K562 (cell line): Measurements from ENCODE around the gene SPSB1. TPM values are rescaled to one million over a fixed set of nuclear protein-coding genes. Genes with fewer than 3 reads are reported as not detected.
A peak's percentile ranks its signal among the peaks of the same experiment; 100 is the strongest.

ENCODE experiments used
- ATAC-seq: fragments of 200-7000 bp; cut with Tn5 transposase; 3 replicates; pipeline ENCODE4 v1.9.1; 2020; ENCODE audit warnings: moderate library complexity
- BruUV-seq: library from RNA; stranded (reverse); fragments of 400-500 nt; replicated peaks from 2 replicates; lab custom pipeline; 2021; lab: Mats Ljungman, UMichigan
- CTCF ChIA-PET: fragments of 300-600 bp; formaldehyde crosslinking; extraction: SDS; loops from one replicate; lab custom pipeline; 2021; ENCODE audit warnings: low intra/inter-chr PET ratio; lab: Yijun Ruan, JAX
- POLR2A ChIA-PET: fragments of 300-600, 350-650 bp; sonication (Branson Sonifier 250); formaldehyde crosslinking; extraction: SDS; loops from one replicate; lab custom pipeline; 2021; ENCODE audit warnings: antibody characterized with exemption, inconsistent platforms; lab: Yijun Ruan, JAX
- DNase-seq, 4 experiments: peaks; one replicate each; pipeline versions ENCODE4 v3.0.0 to v3.0.0-alpha.2; 2011 to 2018; ENCODE audit warnings: low spot score in 3 of 4, mixed read lengths in 3 of 4; ENCODE audit errors: extremely low read depth in 1 of 4
- FAIRE-seq: peaks from 2 replicates; lab custom pipeline; 2011; peaks lifted over from hg19 to GRCh38; lab: Jason Lieb, UNC
- H2AFZ ChIP-seq: 2 replicates; pipeline ENCODE4 v1.6.0; 2011; ENCODE audit warnings: low read depth, low read length, control low read depth, inconsistent platforms
- H3K27ac ChIP-seq: fragments of 200-600 bp; 3 replicates; pipeline ENCODE4 v1.8.0; 2011; ENCODE audit warnings: low read depth, mild to moderate bottlenecking, control low read depth, inconsistent platforms, low read length, moderate library complexity, mixed read lengths; ENCODE audit errors: extremely low read depth
- H3K27me3 ChIP-seq, 2 experiments: fragments of 300-600 bp in 1 of 2; 2 replicates in 1 of 2; 3 replicates in 1 of 2; pipeline versions ENCODE4 v1.6.0 to v1.8.0; 2011; ENCODE audit warnings: inconsistent platforms in 2 of 2, low read length in 2 of 2, mild to moderate bottlenecking in 1 of 2, mixed read lengths in 1 of 2, moderate library complexity in 1 of 2; ENCODE audit not compliant: control insufficient read depth in 2 of 2, insufficient read depth in 2 of 2
- H3K36me3 ChIP-seq: fragments of 300-600 bp; 3 replicates; pipeline ENCODE4 v1.8.0; 2011; ENCODE audit warnings: mild to moderate bottlenecking, low read length, inconsistent platforms; ENCODE audit not compliant: control insufficient read depth, insufficient read depth
- H3K4me1 ChIP-seq, 2 experiments: fragments of 200-600 bp in 1 of 2; replicated peaks in 1 of 2; 2 replicates in 1 of 2; 3 replicates in 1 of 2; pipeline versions ENCODE4 v1.5.1 to v1.8.0; 2011; ENCODE audit warnings: inconsistent platforms in 2 of 2, low read length in 2 of 2, mild to moderate bottlenecking in 1 of 2, mixed read lengths in 1 of 2, moderate library complexity in 1 of 2; ENCODE audit not compliant: control insufficient read depth in 2 of 2, insufficient read depth in 2 of 2
- H3K4me2 ChIP-seq: 2 replicates; pipeline ENCODE4 v1.6.1; 2011; ENCODE audit warnings: low read length, control low read depth, inconsistent platforms, mixed read lengths; ENCODE audit not compliant: insufficient read depth
- H3K4me3 ChIP-seq: fragments of 200-600 bp; sonication (generic), shearing (Covaris generic); 2 replicates; pipeline ENCODE4 v1.5.1; 2016; ENCODE audit warnings: control low read depth, inconsistent platforms
- H3K79me2 ChIP-seq: fragments of 200-600 bp; 3 replicates; pipeline ENCODE4 v1.8.0; 2011; ENCODE audit warnings: low read length, inconsistent platforms; ENCODE audit not compliant: control insufficient read depth, insufficient read depth
- H3K9ac ChIP-seq, 2 experiments: 2 replicates each; pipeline versions ENCODE4 v1.6.0 to v1.6.1; 2011; ENCODE audit warnings: low read depth in 2 of 2, low read length in 2 of 2, control low read depth in 1 of 2, inconsistent platforms in 1 of 2, mild to moderate bottlenecking in 1 of 2, mixed read lengths in 1 of 2; ENCODE audit not compliant: insufficient read depth in 1 of 2
- H3K9me1 ChIP-seq: one replicate; pipeline ENCODE4 v1.6.0; 2011; ENCODE audit warnings: inconsistent platforms, mild to moderate bottlenecking, low read length, moderate library complexity; ENCODE audit not compliant: control insufficient read depth, insufficient read depth
- H3K9me3 ChIP-seq: replicated peaks from 2 replicates; pipeline ENCODE4 v1.5.1; 2011; ENCODE audit warnings: low read depth, low read length, inconsistent platforms; ENCODE audit not compliant: control insufficient read depth, insufficient read depth
- H4K20me1 ChIP-seq: replicated peaks from 2 replicates; pipeline ENCODE4 v1.6.1; 2011; ENCODE audit warnings: low read length, inconsistent platforms, mixed read lengths; ENCODE audit not compliant: control insufficient read depth, insufficient read depth
- BRD9 ChIP-seq: fragments of 450-650 bp; IDR thresholded peaks from 2 replicates; pipeline ENCODE4 v1.6.1; 2018; ENCODE audit warnings: low read depth; ENCODE audit not compliant: partially characterized antibody
- ERF ChIP-seq: fragments of 450-650 bp; formaldehyde crosslinking; IDR thresholded peaks from 2 replicates; pipeline ENCODE4 v1.4.0; 2020; ENCODE audit warnings: mild to moderate bottlenecking, mixed read lengths
- ETV1 ChIP-seq: fragments of 450-650 bp; conservative IDR thresholded peaks from 2 replicates; pipeline ENCODE4 v1.6.1; 2016; ENCODE audit warnings: missing genetic modification characterization, control low read depth, low read depth, missing compliant biosample characterization
- FUS ChIP-seq: fragments of 200-400 bp; formaldehyde crosslinking; optimal IDR thresholded peaks from 2 replicates; pipeline ENCODE3; 2017; ENCODE audit warnings: low read depth, low read length
- GABPB1 ChIP-seq: sonication (generic); formaldehyde crosslinking; IDR thresholded peaks from 2 replicates; pipeline ENCODE4 v1.8.0; 2022; ENCODE audit warnings: mild to moderate bottlenecking, missing genetic modification reagents
- HSF4 ChIP-seq: fragments of 250-450 bp; sonication (Bioruptor Pico); IDR thresholded peaks from 2 replicates; pipeline ENCODE4 v2.1.2; 2022; ENCODE audit warnings: mild to moderate bottlenecking, moderate library complexity, borderline replicate concordance
- KLF1 ChIP-seq: fragments of 450-650 bp; IDR thresholded peaks from 2 replicates; pipeline ENCODE4 v1.6.1; 2016; ENCODE audit warnings: missing genetic modification characterization, missing compliant biosample characterization
- NFRKB ChIP-seq: fragments of 450-650 bp; IDR thresholded peaks from 2 replicates; pipeline ENCODE4 v1.6.1; 2016; ENCODE audit warnings: low read depth
- POLR3G ChIP-seq: IDR thresholded peaks from 2 replicates; pipeline ENCODE4 v1.6.1; 2011; ENCODE audit not compliant: insufficient read length, insufficient replicate concordance; ENCODE audit errors: extremely low read depth
- SRSF7 ChIP-seq: fragments of 200-400 bp; formaldehyde crosslinking; optimal IDR thresholded peaks from 2 replicates; pipeline ENCODE3; 2017; ENCODE audit warnings: mild to moderate bottlenecking, low read depth, low read length
- TOE1 ChIP-seq, 2 experiments: fragments of 450-650 bp in 1 of 2; sonication (generic) in 1 of 2; formaldehyde crosslinking in 1 of 2; IDR thresholded peaks; 2 replicates each; pipeline versions ENCODE4 v1.7.1 to v1.8.0; 2016 to 2022; ENCODE audit warnings: borderline replicate concordance in 2 of 2, mild to moderate bottlenecking in 2 of 2, antibody characterized with exemption in 1 of 2, inconsistent platforms in 1 of 2, low read depth in 1 of 2, missing genetic modification reagents in 1 of 2, moderate library complexity in 1 of 2
- ZNF282 ChIP-seq: sonication (generic); formaldehyde crosslinking; IDR thresholded peaks from 2 replicates; pipeline ENCODE4 v1.8.1; 2023; ENCODE audit warnings: missing genetic modification reagents
- ZNF3 ChIP-seq: fragments of 250-450 bp; sonication (Bioruptor Pico); IDR thresholded peaks from 2 replicates; pipeline ENCODE4 v1.5.0; 2021; ENCODE audit warnings: mild to moderate bottlenecking, moderate library complexity
- ZNF384 ChIP-seq: IDR thresholded peaks from 2 replicates; pipeline ENCODE4 v1.6.1; 2012; ENCODE audit warnings: low read depth, low read length, improper control_type of control experiment
- ZNF76 ChIP-seq: fragments of 250-450 bp; sonication (Bioruptor Pico); IDR thresholded peaks from 2 replicates; pipeline ENCODE4 v1.4.0; 2020; ENCODE audit warnings: mild to moderate bottlenecking, moderate library complexity, borderline replicate concordance
- WGBS: fragments of 100-300 bp; shearing (Covaris generic); methylation state at CpG from one replicate; pipeline ENCODE4 v1.1.6; 2016; ENCODE audit warnings: low coverage, mixed read lengths; ENCODE audit not compliant: insufficient coverage; ENCODE audit errors: missing lambda C conversion rate; 5-methylcytosine and 5-hydroxymethylcytosine counted together
- in situ Hi-C: fragments of 300-500 bp; cut with MboI; formaldehyde crosslinking; loops from 4 replicates; pipeline ENCODE4 v1.15.0; 2018; ENCODE audit warnings: inconsistent platforms, mixed read lengths
- intact Hi-C: fragments of 100-400 bp; cut with micrococcal nuclease; formaldehyde crosslinking; loops from 2 replicates; pipeline ENCODE4 v1.14.2; 2022
- polyA plus RNA-seq, 8 experiments: library from polyadenylated mRNA; depleted of rRNA in 4 of 8; stranded (reverse) in 5 of 8; unstranded in 3 of 8; fragments of >200 nt; fragmentation: Nextera tagmentation in 2 of 8; fragmentation: Illumina TruSeq in 1 of 8; extraction: Ambion mirVana in 2 of 8; extraction: Trizol in 1 of 8; gene quantifications; 2 replicates each; pipeline versions ENCODE4 v1.2.1 to v1.2.3, GENCODE V29; 2011 to 2014; ENCODE audit warnings: inconsistent platforms in 1 of 8, missing spikeins in 1 of 8
- total RNA-seq, 7 experiments: library from RNA; depleted of rRNA in 6 of 7; stranded (reverse); fragments of >200 nt in 6 of 7; fragmentation: Illumina TruSeq in 2 of 7; extraction: Trizol in 2 of 7; gene quantifications; 2 replicates each; pipeline versions ENCODE4 v1.2.1 to v1.2.3, GENCODE V29; 2011 to 2021; ENCODE audit warnings: low replicate concordance in 1 of 7
- TF ChIP-seq, protein P1 (sequence below): sonication (generic); formaldehyde crosslinking; IDR thresholded peaks from 2 replicates; pipeline ENCODE4 v1.5.0; 2020; ENCODE audit warnings: missing genetic modification reagents
- TF ChIP-seq, protein P2 (sequence below), 3 experiments: IDR thresholded peaks in 2 of 3; conservative IDR thresholded peaks in 1 of 3; 2 replicates each; pipeline ENCODE4 v1.5.1; 2011 to 2012; ENCODE audit warnings: low read length in 3 of 3, mild to moderate bottlenecking in 3 of 3, control low read depth in 2 of 3, improper control_type of control experiment in 1 of 3, inconsistent platforms in 1 of 3, low read depth in 1 of 3, mixed read lengths in 1 of 3, moderate library complexity in 1 of 3; ENCODE audit not compliant: insufficient read depth in 2 of 3
- TF ChIP-seq, protein P3 (sequence below): fragments of 250-450 bp; sonication (Bioruptor Pico); IDR thresholded peaks from 2 replicates; pipeline ENCODE4 v1.9.0; 2021; ENCODE audit warnings: mild to moderate bottlenecking
- TF ChIP-seq, protein P4 (sequence below): fragments of 250-450 bp; sonication (Bioruptor Pico); IDR thresholded peaks from 2 replicates; pipeline ENCODE4 v1.8.0; 2022; ENCODE audit warnings: inconsistent platforms

The SPSB1 gene
- total and polyA plus RNA-seq, 9 of the 15 experiments (the other 6 are each of a cell fraction or from before 2014, with no cell fraction given): 0.06 to 0.35 (median 0.14) TPM; not detected in 6

DNA sequence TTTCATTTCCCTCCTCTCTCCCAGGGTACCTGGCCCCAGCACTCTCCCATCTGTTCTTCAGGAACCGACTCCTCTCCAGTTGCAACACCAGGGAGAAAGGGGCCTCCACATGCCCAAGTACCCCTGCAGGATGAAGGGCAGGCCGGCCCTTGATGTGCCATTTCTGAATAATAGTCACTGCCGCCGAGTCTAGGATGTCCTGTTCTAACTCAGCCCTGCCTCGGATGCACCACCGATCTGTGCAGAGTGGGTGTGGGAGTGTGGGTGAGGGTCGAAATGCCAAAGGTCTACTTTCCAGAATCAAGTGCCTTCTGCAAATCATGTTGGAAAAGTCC is 25.4 kb upstream of the SPSB1 start:
- Histone ChIP-seq H2AFZ (no peak overlapping the region), H3K9ac (no peak overlapping the region), H3K36me3 (no peaks in the 10 kb centered on the region), H3K27ac (no peak overlapping the region), H4K20me1 (peaks cover 42% of the 10 kb centered on the region), H3K4me1 (peaks cover 0 to 17% of the 10 kb centered on the region in 2 experiments; a peak in 2 of 5 replicates), H3K4me2 (no peak overlapping the region), H3K4me3 (no peak overlapping the region), H3K9me3 (no peaks in the 10 kb centered on the region), H3K9me1 (no peaks in the 10 kb centered on the region), H3K79me2 (no peaks in the 10 kb centered on the region), H3K27me3 (peaks cover 62 to 88% of the 10 kb centered on the region in 2 experiments)
- peak; percentile 19 for ATAC-seq
- TF ChIP-seq SRSF7 (no peak), ETV1 (no peak), ZNF384 (no peak), KLF1 (tag) (no peak), ZNF282 (CRISPR knock-in tag) (0 out of 2 replicates have a peak, but pooled peaks have one; percentile 38), ZNF76 (CRISPR knock-in tag) (no peak), HSF4 (CRISPR knock-in tag) (no peak), BRD9 (no peak), TOE1 (IDR thresholded peaks at IDR 0.05; ENCODE audit: borderline replicate concordance) (no peak), TOE1 (CRISPR knock-in tag; IDR thresholded peaks at IDR 0.05; ENCODE audit: borderline replicate concordance, low read depth) (no peak), POLR3G (no peak), NFRKB (no peak), GABPB1 (0 out of 2 replicates have a peak, but pooled peaks have one; percentile 35), FUS (no peak), ZNF3 (CRISPR knock-in tag) (no peak), ERF (CRISPR knock-in tag) (no peak)
- TF ChIP-seq, protein P1, sequence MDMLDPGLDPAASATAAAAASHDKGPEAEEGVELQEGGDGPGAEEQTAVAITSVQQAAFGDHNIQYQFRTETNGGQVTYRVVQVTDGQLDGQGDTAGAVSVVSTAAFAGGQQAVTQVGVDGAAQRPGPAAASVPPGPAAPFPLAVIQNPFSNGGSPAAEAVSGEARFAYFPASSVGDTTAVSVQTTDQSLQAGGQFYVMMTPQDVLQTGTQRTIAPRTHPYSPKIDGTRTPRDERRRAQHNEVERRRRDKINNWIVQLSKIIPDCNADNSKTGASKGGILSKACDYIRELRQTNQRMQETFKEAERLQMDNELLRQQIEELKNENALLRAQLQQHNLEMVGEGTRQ (CRISPR knock-in tag): no peak
- TF ChIP-seq, protein P2, sequence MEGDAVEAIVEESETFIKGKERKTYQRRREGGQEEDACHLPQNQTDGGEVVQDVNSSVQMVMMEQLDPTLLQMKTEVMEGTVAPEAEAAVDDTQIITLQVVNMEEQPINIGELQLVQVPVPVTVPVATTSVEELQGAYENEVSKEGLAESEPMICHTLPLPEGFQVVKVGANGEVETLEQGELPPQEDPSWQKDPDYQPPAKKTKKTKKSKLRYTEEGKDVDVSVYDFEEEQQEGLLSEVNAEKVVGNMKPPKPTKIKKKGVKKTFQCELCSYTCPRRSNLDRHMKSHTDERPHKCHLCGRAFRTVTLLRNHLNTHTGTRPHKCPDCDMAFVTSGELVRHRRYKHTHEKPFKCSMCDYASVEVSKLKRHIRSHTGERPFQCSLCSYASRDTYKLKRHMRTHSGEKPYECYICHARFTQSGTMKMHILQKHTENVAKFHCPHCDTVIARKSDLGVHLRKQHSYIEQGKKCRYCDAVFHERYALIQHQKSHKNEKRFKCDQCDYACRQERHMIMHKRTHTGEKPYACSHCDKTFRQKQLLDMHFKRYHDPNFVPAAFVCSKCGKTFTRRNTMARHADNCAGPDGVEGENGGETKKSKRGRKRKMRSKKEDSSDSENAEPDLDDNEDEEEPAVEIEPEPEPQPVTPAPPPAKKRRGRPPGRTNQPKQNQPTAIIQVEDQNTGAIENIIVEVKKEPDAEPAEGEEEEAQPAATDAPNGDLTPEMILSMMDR (IDR thresholded peaks at IDR 0.05 in 2 of 3, conservative IDR thresholded peaks at IDR 0.05 in 1 of 3; ENCODE audit: insufficient read depth in 2 of 3, low read depth in 1 of 3, low read length in 3 of 3): 0 out of 6 replicates have a peak, but pooled peaks of 1 of the 3 experiments have one; percentile 7
- TF ChIP-seq, protein P3, sequence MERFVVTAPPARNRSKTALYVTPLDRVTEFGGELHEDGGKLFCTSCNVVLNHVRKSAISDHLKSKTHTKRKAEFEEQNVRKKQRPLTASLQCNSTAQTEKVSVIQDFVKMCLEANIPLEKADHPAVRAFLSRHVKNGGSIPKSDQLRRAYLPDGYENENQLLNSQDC (CRISPR knock-in tag): no peak
- TF ChIP-seq, protein P4, sequence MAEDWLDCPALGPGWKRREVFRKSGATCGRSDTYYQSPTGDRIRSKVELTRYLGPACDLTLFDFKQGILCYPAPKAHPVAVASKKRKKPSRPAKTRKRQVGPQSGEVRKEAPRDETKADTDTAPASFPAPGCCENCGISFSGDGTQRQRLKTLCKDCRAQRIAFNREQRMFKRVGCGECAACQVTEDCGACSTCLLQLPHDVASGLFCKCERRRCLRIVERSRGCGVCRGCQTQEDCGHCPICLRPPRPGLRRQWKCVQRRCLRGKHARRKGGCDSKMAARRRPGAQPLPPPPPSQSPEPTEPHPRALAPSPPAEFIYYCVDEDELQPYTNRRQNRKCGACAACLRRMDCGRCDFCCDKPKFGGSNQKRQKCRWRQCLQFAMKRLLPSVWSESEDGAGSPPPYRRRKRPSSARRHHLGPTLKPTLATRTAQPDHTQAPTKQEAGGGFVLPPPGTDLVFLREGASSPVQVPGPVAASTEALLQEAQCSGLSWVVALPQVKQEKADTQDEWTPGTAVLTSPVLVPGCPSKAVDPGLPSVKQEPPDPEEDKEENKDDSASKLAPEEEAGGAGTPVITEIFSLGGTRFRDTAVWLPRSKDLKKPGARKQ (CRISPR knock-in tag): no peak
- BruUV-seq: no TSS peak
- in situ Hi-C loops: no loop called here
- ChIA-PET POLR2A (interaction anchor here (1.0 to 1.1 kb wide), 2 partner anchors 23 to 224 kb away, joined by 4 to 6 read pairs; no protein-coding TSS in a partner anchor), CTCF (interaction anchor here (0.6 to 3.8 kb wide), 7 partner anchors 16 to 1921 kb away, joined by 3 to 32 read pairs (median 4); no protein-coding TSS in a partner anchor)
- WGBS: 20% methylated on average over 7 of the region's 7 CpGs
- intact Hi-C loops: loop anchor here (1.0 to 5.0 kb wide), 3 partner anchors 22 to 224 kb away; no protein-coding TSS in a partner anchor
- no peak for FAIRE-seq
- DNase-seq: no peak
